Ascending aorta (tissue), 2 donors: ENCODE measurements around the gene JAZF1. TPM values are rescaled to one million over a fixed set of nuclear protein-coding genes. Genes with fewer than 3 reads are reported as not detected.

Source experiments
- DNase-seq, 2 donors: peaks; one replicate each; pipeline ENCODE4 v3.0.0-alpha.2; 2019; ENCODE audit warnings: low spot score in 2 of 2
- H3K27ac ChIP-seq, 2 donors: fragments of 200-600 bp; sonication (generic); one replicate each; pipeline ENCODE4 v1.5.1; 2016 to 2017; ENCODE audit warnings: mild to moderate bottlenecking in 1 of 2
- H3K27me3 ChIP-seq: fragments of 200-600 bp; sonication (generic); one replicate; pipeline ENCODE4 v1.5.1; 2017
- H3K36me3 ChIP-seq, 2 donors: fragments of 200-600 bp; sonication (generic); one replicate each; pipeline ENCODE4 v1.5.1; 2016
- H3K4me1 ChIP-seq, 2 donors: fragments of 200-600 bp; sonication (generic); one replicate each; pipeline ENCODE4 v1.5.1; 2016 to 2017; ENCODE audit warnings: mild to moderate bottlenecking in 1 of 2
- H3K4me3 ChIP-seq, 2 donors: fragments of 200-600 bp; sonication (generic); one replicate each; pipeline ENCODE4 v1.5.1; 2016 to 2017; ENCODE audit warnings: mild to moderate bottlenecking in 1 of 2
- H3K9me3 ChIP-seq, 2 donors: fragments of 200-600 bp; sonication (generic); one replicate each; pipeline ENCODE4 v1.5.1; 2016
- intact Hi-C: fragments of 100-400 bp; cut with DNase I; formaldehyde crosslinking; loops from one replicate; pipeline ENCODE4 v1.15.1; 2023
- total RNA-seq: library from RNA; depleted of rRNA; stranded (reverse); fragments of >200 nt; gene quantifications from one replicate; pipeline ENCODE4 v1.1.0, GENCODE V29; 2016
- TF ChIP-seq, protein P1 (sequence below), 3 experiments: fragments of 200-600 bp in 2 of 3; fragments of 450-650 bp in 1 of 3; sonication (generic) in 2 of 3; IDR thresholded peaks; one replicate each; pipeline ENCODE4 v1.5.1; 2016 to 2019; ENCODE audit warnings: antibody characterized with exemption in 3 of 3, mild to moderate bottlenecking in 1 of 3, moderate library complexity in 1 of 3

The JAZF1 gene
- total RNA-seq, 1 donor from 2014 or later: 37.7 TPM

DNA sequence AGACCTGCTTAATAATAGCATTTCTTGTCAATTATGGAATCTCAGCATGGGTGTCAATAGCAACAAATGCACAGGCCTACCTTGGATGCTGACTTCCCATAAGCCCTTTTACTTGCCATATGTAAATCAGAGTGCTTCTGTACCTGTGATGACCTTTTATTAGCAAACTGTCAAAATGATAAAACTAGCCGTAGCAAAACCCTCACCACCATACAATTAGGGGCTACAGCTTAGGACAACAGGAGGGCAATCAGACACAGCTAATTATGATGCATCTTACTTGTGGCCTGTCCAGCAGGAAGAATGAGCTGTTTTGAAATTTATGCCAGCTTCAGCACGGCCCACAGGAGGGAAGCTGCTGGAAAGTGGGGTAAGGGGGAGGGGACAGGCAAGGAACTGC, 239.1 kb downstream of the JAZF1 start:
- H3K4me1 ChIP-seq: no peaks in the 10 kb centered on the region
- no peaks in the 10 kb centered on the region for H3K9me3 ChIP-seq
- no peaks in the 10 kb centered on the region for H3K27me3 ChIP-seq
- intact Hi-C loops: no loop called here
- DNase-seq: no peak
- TF ChIP-seq, protein P1, sequence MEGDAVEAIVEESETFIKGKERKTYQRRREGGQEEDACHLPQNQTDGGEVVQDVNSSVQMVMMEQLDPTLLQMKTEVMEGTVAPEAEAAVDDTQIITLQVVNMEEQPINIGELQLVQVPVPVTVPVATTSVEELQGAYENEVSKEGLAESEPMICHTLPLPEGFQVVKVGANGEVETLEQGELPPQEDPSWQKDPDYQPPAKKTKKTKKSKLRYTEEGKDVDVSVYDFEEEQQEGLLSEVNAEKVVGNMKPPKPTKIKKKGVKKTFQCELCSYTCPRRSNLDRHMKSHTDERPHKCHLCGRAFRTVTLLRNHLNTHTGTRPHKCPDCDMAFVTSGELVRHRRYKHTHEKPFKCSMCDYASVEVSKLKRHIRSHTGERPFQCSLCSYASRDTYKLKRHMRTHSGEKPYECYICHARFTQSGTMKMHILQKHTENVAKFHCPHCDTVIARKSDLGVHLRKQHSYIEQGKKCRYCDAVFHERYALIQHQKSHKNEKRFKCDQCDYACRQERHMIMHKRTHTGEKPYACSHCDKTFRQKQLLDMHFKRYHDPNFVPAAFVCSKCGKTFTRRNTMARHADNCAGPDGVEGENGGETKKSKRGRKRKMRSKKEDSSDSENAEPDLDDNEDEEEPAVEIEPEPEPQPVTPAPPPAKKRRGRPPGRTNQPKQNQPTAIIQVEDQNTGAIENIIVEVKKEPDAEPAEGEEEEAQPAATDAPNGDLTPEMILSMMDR (IDR thresholded peaks at IDR 0.05): no peak
- no peak overlapping the region for H3K4me3 ChIP-seq
- no peak overlapping the region for H3K27ac ChIP-seq
- no peaks in the 10 kb centered on the region for H3K36me3 ChIP-seq

DNA sequence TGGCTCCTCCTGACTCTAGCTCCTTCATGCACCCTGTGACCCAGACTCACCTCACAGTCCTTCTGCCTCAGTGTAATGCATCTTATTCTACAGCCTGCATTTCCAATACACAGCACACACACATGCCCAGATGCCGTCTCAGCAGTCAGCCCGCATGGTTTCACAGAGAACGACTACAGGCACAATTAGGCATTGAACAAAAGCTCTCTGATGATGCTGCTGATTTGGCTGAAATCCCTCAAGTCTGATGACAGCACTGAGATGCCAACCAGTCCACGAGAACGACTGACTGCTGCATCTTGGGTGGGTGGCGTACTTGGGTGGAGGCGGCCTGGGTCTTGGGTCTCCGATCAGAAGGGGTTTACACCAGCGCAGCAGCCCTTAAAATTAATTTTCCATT, 240.3 kb downstream of the JAZF1 start:
- TF ChIP-seq, protein P1 (IDR thresholded peaks at IDR 0.05): no peak
- no peak overlapping the region for H3K4me3 ChIP-seq
- H3K9me3 ChIP-seq: no peaks in the 10 kb centered on the region
- no peak for DNase-seq
- H3K4me1 ChIP-seq: no peaks in the 10 kb centered on the region
- no peak overlapping the region for H3K27ac ChIP-seq
- no peaks in the 10 kb centered on the region for H3K27me3 ChIP-seq
- intact Hi-C loops: no loop called here
- no peaks in the 10 kb centered on the region for H3K36me3 ChIP-seq

DNA sequence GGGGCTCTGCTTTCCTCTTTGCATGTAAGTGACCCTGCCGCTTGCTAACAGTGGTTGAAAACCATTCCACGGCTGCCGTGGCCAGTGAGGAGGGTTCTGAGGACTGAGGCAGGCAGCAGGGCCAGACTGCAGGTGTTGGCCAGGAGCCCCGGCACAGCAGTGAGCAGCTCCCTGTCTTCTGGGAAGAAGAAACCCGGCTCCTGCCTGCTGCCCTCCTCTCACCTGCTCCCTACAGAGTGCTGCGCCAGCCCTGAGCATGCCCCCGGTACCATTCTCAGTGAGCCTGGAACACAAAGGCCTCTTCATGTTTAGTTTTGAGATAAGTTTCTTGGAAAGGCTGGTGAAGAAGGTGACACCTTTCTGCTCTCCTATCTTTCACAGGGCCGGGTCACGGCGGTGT, 240.7 kb downstream of the JAZF1 start:
- intact Hi-C loops: no loop called here
- H3K4me1 ChIP-seq: no peaks in the 10 kb centered on the region
- H3K27ac ChIP-seq: no peak overlapping the region
- H3K9me3 ChIP-seq: no peaks in the 10 kb centered on the region
- no peaks in the 10 kb centered on the region for H3K27me3 ChIP-seq
- TF ChIP-seq, protein P1 (IDR thresholded peaks at IDR 0.05): no peak
- no peak for DNase-seq
- no peak overlapping the region for H3K4me3 ChIP-seq
- H3K36me3 ChIP-seq: no peaks in the 10 kb centered on the region

DNA sequence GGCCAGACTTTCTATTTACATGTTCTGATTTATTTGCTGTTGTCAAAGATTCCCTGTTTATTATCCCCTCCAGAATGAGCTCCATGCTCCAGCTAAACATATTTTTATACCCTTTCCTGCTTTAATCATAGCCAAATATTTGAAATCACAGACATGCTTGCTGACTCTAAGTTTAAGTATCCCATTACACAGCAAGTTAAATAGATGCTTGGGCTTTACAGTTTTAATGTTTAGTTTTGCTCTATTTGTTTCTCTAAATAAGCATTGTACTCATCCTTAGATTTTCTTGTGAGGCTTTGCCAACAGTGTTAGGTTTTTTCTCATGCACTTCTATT, 243.9 kb downstream of the JAZF1 start:
- intact Hi-C loops: no loop called here
- DNase-seq: no peak
- TF ChIP-seq, protein P1 (IDR thresholded peaks at IDR 0.05): no peak
- H3K36me3 ChIP-seq: no peaks in the 10 kb centered on the region
- H3K27ac ChIP-seq: no peak overlapping the region
- no peaks in the 10 kb centered on the region for H3K4me1 ChIP-seq
- no peaks in the 10 kb centered on the region for H3K9me3 ChIP-seq
- H3K27me3 ChIP-seq: no peaks in the 10 kb centered on the region
- H3K4me3 ChIP-seq: no peak overlapping the region

DNA sequence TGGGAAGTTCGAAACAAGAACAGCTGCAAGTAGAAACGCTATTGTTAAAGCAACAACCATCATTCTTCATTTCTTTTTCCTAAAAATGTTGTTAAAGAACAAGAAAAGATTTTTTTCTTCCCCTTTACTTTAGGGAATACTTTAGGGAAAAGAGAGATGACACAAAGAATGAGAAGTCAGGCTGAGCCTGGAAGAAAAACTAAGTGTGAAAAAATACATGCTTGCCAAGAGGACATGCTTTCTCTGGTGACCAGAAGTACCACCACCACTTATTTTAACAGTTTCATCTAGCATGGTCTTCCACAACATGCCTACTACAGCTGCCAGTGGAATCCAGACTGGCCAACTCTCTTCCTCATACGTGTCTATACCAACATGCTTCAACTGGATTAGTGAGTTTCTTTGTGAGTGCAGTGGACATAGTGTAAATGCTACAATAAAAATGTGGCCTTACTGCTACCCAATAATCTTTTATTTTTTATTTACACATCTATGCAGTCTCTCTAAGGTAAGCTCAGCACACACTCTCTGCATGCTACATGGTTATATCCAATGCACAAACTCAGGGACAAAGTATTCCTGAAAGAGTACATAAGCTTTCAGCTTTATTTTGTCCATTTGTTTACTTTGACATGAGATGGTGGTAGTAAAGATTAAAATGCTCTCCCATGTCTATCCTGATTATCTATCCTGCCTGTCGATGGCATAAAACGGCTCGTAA, 244.4 kb downstream of the JAZF1 start:
- intact Hi-C loops: no loop called here
- TF ChIP-seq, protein P1 (IDR thresholded peaks at IDR 0.05): no peak
- Histone ChIP-seq H3K4me3 (no peak overlapping the region), H3K27me3 (no peaks in the 10 kb centered on the region), H3K9me3 (no peaks in the 10 kb centered on the region), H3K36me3 (no peaks in the 10 kb centered on the region), H3K27ac (no peak overlapping the region), H3K4me1 (no peaks in the 10 kb centered on the region)
- DNase-seq: no peak
